ENCODE measurements around the gene PTPN18. TPM values are rescaled to one million over a fixed set of nuclear protein-coding genes. Genes with fewer than 3 reads are reported as not detected.

PTPN18 gene
- total RNA-seq, 2 donors from 2014 or later, result 112 to 168 TPM

DNA sequence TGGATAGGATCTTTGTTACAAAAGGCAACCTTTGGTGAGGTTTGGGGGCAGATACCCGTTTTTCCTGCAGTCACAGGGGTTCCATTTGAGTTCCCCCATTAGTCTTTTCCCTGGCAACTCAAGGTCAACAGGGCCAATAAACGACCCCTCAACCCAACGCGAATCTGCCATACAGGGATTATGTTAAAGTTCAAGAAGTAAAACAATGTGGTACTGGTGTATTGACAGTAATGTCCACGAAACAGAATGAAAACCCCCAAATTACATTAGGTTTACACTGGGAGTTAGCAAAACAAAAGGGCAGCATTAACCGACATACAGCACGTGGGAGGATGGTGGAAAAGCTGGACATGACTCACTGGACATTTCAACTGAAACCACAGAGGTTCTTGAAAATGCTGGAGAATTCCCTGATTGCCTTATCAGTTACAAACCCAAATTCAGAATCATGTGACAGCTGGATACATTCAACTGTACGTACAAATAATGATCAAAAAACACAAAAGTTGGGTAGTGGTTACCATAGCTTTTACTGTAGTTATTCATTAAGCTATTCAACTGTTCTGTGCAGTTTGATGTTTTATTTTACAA is 18.0 kb upstream of the PTPN18 start:
- no peak for DNase-seq
- intact Hi-C loops (cut with DNase I, micrococcal nuclease), result no loop called here
- no peak for ATAC-seq

DNA sequence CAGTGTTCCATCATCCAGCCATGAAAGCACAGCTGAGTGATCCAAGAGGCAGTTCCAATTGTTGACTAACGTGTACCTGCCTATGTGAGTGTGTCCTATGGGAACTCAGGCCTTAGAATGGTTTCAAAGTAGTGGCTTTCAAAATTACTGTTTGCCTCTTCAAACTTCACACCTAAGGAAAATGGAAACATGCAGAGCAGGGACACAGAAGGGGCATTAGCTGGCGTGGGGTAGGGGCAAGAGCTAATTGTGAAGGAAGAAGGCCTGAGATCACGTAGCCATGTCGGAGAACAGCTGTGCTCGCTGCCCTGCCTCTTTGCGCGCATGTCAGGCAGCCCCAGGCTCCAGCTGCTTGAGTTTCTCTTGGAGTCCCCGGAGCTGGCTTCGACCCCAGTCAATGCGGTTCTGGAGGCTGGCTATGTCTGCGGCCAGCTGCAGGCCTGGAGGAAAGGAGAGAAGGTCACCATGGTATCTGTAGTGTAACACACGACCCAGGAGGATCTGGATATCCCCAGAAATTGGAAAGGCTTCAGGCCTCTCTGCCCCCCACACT is 17.0 kb upstream of the PTPN18 start:
- DNase-seq (no peak), ATAC-seq (no peak)
- intact Hi-C loops (cut with DNase I, micrococcal nuclease), result no loop called here

DNA sequence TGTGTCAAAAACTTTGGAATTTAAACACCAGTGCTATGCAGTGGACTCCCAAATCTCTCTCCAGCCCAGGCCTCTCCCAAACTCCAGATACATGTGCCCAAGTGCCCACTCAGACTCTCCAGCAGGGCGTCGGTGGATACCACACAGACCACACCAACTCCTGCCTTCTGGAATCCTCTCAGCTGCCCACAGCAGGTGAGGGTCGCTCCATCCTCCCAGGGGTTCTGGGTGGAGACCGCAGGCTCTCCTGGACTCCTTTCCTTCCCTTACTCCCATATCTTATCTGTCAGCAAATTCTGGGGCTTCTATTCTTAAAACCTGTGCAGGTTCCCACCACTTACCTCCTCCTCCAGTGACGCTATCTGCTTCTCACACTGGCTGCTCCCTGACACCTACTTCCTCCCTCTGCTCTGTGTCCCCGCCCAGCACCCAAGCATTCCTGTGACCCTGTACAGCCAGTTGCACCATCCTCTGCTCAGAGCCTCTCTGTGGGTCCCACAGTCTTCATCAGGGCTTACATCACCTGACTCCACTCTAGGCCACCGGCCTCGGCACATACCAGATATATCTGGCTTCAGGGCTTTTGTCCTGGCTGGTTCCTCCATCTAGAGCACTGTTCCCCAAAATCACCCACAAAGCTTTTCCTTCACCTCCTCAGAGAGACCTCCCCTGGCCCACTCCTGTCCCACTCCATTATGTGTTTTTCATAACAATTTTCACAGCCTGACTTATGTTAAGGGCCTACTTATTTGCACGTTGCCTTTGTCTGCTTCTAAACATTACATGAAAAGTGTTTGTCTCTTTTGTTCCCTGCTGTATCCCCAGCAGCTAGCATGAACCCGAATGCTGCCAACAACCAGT is 15.7 kb upstream of the PTPN18 start:
- ATAC-seq (no peak), DNase-seq (no peak)
- intact Hi-C loops (cut with DNase I, micrococcal nuclease), result loop anchor here in 1 of 2 donors (10.0 kb wide), 1 partner anchor 155 kb away; the partner anchor contains the start of genes MZT2B and SMPD4

DNA sequence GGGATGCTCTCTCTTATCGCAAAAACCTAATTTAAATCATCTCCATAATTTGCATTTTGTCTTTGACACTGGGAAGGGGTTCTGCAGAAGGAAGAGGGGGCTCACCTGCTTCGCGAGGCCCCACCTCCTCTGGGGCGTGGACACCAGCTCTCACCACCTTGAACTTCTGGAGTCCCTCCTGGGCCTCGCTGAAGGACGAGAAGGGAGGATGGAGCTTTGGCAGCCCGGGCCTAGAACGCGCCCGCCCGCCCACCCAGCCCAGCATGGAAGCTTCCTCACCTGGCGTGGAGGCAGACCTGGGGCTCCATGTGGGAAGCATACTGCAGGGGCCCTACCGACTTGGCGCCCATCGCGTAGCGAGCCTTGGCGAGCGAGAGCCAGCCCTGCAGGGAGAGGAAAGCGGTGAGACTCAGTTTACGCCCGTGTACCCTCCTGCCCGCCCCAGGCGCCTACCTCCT is 14.3 kb upstream of the PTPN18 start:
- intact Hi-C loops (cut with DNase I, micrococcal nuclease), result loop anchor here in 1 of 2 donors (10.0 kb wide), 1 partner anchor 157 kb away; the partner anchor contains the start of genes MZT2B and SMPD4
- DNase-seq (peak; percentile 62 to 68), ATAC-seq (peak; percentile 16)

DNA sequence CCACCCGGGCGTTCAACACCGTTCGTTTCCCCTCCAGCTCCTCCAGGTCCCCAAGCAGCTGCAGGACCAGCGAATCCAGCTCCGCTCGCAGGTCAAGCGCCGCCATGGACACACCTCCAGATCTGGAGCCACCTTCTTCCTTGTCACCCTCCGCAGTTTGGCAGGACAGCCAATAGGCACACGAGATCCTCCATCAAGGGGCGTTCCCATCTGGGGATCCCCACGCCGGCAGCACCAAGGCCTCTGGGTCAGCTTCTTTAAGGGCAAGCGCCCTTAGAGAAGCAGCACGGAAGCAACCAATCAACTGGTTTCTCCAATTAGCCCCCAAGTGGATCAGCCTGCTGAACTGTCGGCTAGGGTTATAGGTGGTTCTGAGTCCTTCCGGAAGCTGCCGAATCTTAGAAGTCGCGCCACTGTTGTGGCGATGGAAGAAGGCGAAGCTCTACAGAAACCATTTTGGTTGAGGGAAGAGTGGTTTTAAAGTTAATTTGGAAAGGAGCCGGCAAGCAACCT is 13.8 kb upstream of the PTPN18 start:
- intact Hi-C loops (cut with DNase I, micrococcal nuclease), result loop anchor here in 1 of 2 donors (10.0 kb wide), 1 partner anchor 157 kb away; the partner anchor contains the start of genes MZT2B and SMPD4
- DNase-seq (peak; percentile 89 to 96), ATAC-seq (peak; percentile 83)

DNA sequence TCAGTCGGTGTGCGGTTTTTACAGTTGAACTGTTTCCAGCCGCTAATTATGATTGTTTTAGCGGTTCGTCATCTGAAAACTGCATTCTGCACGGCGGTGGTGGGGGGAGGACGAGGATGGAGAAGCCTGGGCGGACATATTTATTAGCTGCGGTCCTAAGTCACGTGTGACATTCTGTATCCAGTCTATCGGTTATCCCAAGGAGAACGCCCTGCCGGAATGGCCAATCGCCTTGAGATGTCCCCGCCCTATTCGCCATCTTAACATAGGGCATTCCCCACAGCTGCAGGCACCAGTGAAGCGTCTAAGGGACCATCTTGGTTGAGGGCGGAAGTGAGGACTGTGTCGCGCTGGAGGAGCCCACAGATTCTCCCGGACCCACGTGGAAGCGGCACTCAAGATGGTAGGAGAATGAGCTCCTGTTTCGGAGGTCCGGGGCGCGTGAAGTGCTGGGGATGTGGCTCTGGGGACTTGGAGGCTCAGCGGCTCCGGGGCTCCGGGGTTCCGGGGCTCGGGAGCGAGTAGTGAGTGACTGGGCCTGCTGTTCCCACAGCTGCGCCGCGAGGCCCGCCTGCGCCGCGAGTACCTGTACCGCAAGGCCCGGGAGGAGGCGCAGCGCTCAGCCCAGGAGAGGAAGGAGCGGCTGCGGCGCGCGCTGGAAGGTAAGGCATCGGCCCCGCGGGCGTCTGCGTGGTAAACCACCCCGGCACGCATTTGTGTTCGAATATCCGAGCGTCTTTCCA is 13.2 kb upstream of the PTPN18 start, which contains the start of gene IMP4:
Gene IMP4 (plus strand): TSS at position 365 of the 743 bp plus-strand sequence. CDS start 36 bp downstream, at position 401.
- ATAC-seq (peak; percentile 89), DNase-seq (peak; percentile 94 to 99)
- intact Hi-C loops (cut with DNase I, micrococcal nuclease), result loop anchor here in 1 of 2 donors (10.0 kb wide), 1 partner anchor 158 kb away; the partner anchor contains the start of genes MZT2B and SMPD4

DNA sequence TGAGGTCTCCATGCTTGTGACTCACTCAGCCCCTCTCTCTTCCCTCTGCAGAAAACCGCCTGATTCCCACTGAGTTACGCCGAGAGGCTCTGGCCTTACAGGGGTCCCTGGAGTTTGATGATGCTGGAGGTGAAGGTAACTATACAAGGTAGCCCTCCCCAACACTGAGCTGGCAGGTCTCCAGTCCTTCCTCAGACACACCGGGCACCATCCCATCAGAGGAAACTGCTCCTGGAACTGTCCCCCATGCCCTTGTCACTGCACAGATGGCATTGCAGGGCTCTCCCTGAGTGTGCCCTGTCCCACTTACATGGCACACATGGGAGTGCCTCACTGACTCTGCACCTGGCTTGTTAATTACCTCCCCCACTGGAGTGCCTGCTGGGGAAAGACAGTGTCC is 11.3 kb upstream of the PTPN18 start:
- ATAC-seq (no peak), DNase-seq (no peak)
- intact Hi-C loops (cut with DNase I, micrococcal nuclease), result loop anchor here in 1 of 2 donors (10.0 kb wide), 1 partner anchor 160 kb away; the partner anchor contains the start of genes MZT2B and SMPD4

DNA sequence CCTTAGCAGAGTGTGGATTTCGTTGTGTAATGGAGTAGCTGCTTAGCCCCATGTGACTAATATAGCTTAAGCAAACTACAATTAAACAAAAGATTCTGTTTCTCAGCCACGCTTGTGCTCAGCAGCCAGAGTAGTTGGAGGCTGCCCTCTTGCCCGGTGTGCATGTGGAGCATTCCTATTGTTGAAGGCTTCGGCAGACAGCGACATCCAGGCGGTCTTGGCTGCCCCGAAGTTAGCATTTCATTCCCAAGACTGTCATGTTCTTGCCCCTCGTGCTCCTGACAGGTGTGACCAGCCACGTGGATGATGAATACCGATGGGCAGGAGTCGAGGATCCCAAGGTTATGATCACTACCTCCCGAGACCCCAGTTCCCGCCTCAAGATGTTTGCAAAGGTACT is 10.8 kb upstream of the PTPN18 start:
- no peak for ATAC-seq
- DNase-seq, result no peak
- intact Hi-C loops (cut with DNase I, micrococcal nuclease), result loop anchor here in 1 of 2 donors (10.0 kb wide), 1 partner anchor 160 kb away; the partner anchor contains the start of genes MZT2B and SMPD4

DNA sequence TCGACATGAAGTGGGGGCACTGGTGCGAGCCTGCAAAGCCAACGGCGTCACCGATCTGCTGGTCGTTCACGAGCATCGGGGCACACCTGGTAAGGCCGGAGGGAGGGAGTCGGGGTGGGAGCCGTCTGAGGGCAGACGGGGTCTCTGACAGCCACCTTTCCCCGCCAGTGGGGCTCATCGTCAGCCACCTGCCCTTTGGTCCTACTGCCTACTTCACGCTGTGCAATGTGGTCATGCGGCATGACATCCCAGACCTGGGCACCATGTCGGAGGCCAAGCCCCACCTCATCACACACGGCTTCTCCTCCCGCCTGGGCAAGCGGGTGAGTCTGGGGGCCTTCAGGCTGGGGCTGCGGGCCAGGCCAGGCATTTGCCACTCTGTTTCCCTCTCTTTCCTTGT is 10.2 kb upstream of the PTPN18 start:
- intact Hi-C loops (cut with DNase I, micrococcal nuclease), result loop anchor here in 1 of 2 donors (10.0 kb wide), 1 partner anchor 161 kb away; the partner anchor contains the start of genes MZT2B and SMPD4
- DNase-seq (no peak), ATAC-seq (no peak)

DNA sequence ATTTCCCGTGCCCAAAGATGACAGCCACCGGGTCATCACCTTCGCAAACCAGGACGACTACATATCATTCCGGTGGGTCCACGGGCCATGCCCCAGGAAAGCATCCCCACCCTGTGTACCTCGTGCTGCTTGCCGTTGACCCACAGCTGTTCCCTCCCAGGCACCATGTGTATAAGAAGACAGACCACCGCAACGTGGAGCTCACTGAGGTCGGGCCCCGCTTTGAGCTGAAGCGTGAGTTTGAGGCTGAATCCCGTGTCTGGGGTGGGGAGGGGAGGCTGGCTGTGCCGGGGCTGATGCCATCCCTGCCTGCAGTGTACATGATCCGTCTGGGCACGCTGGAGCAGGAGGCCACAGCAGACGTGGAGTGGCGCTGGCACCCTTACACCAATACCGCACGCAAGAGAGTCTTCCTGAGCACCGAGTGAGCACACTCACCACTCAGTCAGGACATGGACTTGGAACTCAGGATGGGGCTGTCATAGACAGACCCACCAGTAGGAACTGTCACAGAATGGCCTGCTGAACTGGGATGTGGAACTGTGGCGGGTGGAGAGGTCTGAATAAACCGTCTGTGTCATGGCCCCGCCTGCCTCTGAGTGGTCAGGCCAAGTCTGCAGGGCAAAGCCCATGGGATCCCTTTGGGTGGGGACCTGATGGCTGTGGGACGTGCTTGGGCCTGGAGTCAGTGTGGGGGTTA is 9.7 kb upstream of the PTPN18 start:
- intact Hi-C loops (cut with DNase I, micrococcal nuclease), result loop anchor here in 1 of 2 donors (10.0 kb wide), 1 partner anchor 161 kb away; the partner anchor contains the start of genes MZT2B and SMPD4
- DNase-seq (no peak), ATAC-seq (no peak)

DNA sequence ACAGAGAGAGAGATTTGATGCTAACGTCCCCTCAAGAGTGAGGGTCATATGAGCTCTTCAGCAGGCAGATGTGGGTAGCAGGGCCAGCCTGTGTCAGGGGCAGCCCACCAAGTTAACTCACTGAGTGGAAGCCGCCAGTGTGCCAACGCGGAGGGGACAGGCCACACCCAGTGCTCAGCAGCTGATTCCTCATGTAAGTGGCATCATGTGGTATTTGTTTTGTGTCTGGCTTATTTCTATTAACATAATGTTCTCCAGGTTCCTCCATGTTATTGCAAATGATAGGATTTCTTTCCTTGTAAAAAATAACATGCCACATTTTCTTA is 9.2 kb upstream of the PTPN18 start:
- DNase-seq, result no peak
- no peak for ATAC-seq
- intact Hi-C loops (cut with DNase I, micrococcal nuclease), result loop anchor here in 1 of 2 donors (10.0 kb wide), 1 partner anchor 162 kb away; the partner anchor contains the start of genes MZT2B and SMPD4

DNA sequence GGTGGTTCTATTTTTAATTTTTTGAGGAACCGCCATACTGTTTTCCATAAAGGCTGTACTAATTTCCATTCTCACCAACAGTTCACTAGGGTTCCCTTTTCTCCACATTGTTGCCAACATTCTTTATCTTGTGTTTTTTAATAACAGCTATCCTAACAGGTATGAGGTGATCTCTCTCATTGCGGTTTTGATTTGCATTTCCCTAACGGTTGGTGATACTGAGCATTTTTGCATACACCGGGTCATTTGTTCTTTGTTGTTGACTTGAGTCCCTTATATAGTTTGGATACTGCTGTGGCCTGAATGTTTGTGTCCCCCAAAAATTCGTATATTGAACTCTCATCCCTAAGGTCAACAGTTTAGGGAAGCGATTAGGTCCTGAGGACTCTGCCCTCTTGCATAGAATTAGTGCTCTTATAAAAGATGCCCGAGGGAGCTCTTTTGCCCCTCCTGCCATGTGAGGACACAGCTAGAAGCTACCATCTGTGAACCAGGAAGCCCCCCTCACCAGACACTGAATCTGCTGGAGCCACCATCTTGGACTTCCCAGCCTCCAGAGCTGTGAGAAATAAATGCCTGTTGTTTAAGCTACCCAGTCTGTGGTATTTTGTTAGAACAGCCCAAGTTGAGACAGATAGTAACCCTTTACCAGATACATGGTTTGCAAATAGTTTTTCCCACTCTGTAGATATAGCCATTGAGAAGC is 8.5 kb upstream of the PTPN18 start:
- DNase-seq (no peak), ATAC-seq (no peak)
- intact Hi-C loops (cut with DNase I, micrococcal nuclease), result loop anchor here in 1 of 2 donors (10.0 kb wide), 1 partner anchor 163 kb away; the partner anchor contains the start of genes MZT2B and SMPD4

DNA sequence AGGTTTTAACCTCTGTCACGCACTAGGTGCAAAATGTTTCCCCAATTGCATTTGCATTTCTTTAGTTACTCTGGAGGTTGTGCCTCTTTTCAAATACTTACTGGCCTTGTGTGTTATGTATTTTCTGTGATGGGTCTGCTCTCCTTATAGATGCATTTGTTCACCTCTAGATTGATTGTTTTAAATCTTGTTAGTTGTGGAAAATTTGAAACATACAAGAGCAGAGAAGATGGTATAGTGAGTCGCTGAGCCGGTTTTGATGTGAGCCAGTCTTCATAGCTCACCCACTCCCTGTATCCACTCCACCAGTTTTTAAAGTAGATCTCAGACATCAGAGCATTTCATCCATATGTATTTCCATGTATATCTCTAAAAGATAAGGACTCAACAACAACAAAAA is 6.7 kb upstream of the PTPN18 start:
- ATAC-seq, result no peak
- DNase-seq, result no peak
- intact Hi-C loops (cut with DNase I, micrococcal nuclease), result loop anchor here in 1 of 2 donors (10.0 kb wide), 1 partner anchor 164 kb away; the partner anchor contains the start of genes MZT2B and SMPD4

DNA sequence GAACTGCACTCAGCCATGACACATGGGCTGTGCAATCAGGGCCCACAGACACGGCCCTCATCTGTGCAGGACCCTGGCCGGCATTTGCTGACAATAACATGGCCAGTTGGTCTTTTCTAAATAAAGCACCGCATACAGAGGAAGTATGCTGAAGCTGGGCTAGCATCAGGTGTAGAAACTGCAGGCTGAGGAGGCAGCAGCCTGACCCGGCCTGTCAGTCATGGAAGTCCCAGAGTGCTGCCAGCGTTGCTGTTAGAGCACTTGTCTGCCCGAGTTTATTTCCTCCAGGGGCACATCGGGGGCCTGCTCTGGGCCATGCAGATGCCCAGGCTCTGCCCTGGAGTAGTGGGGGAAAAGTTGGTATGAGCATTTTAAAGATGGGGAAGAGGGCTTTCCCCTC is 4.1 kb upstream of the PTPN18 start:
- ATAC-seq (no peak), DNase-seq (no peak)
- intact Hi-C loops (cut with DNase I, micrococcal nuclease), result no loop called here

DNA sequence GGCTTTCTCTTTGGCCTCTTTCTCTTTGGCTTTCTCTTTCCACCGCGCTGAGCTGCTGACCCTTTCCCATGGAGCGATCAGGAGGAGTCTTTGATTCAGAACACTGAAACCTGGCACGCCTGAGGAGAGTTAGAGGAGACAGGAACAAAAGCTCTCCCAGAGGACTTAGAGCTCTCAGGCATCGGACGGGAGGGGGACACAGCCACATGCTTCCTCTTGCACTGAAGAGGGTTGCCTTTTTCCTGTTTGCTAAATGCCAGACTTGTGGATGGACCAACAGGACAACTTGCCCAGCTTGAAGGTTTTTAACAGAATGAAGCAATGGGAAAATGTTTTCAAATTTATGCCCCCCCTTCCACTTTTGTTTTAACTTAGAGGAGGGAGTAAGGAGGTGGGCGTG is 3.6 kb upstream of the PTPN18 start:
- ATAC-seq, result no peak
- intact Hi-C loops (cut with DNase I, micrococcal nuclease), result no loop called here
- DNase-seq, result no peak

DNA sequence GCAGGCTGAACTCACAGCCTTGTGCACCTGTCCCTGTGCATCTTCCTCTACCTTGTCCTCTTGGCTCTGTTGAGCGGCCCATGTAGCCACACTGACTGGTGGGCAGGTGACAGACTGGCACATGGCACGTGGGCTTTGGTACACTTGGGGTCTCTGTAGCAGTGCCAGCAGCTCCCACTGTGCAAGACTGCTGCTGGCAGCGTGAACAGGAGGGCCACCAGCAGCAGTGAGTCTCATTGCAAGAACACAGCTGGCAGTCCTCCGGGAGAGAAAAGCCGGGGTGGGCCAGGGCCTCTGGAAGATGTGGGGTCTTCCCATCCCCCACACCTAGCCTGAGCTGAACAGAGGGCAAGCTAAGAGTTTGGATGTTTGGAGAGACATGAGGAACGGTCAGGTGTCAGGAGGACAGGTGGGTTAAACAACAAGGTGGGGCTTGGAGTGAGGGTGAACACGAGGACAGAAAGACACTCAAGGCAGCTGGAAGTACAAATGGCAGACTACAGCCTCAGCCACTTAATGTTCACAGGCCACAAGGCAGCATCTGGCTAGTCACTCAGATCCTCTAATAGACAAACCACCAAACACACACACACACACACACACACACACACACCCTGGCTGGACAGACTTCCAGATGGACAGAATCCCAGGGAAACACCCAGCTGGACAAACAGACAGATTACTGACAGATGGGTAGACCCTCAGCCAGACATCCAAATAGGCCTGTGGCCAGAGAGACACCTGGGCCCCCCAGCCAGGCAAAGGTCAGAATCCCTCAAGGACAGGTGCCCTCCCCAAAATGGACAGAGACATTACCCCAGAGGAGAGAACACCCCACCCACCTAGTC is 2.3 kb upstream of the PTPN18 start:
- DNase-seq (no peak), ATAC-seq (no peak)
- intact Hi-C loops (cut with DNase I, micrococcal nuclease), result no loop called here

All from left colon (tissue), 2 donors.